Naive thymus-derived CD8-positive, alpha-beta T cell (primary cell): ENCODE results near the gene ARHGAP8. TPM values are rescaled to one million over a fixed set of nuclear protein-coding genes. Genes with fewer than 3 reads are reported as not detected.

ENCODE experiments used
- ATAC-seq, 2 donors: fragments of 150-1000 bp; cut with Tn5 transposase in 1 of 2; sonication (Bioruptor Pico), chemical (Tn5 transposase) in 1 of 2; 1 replicate in 1 of 2; 2 replicates in 1 of 2; pipeline ENCODE4 v1.10.0; 2021; ENCODE audit warnings: mild to moderate bottlenecking in 2 of 2, moderate library complexity in 2 of 2
- POLR2A ChIA-PET: fragments of 350-600 bp; sonication (Branson Sonifier 250); formaldehyde crosslinking; loops from one replicate; lab custom pipeline; 2021; ENCODE audit warnings: antibody characterized with exemption; lab: Charles Lee
- DNase-seq, 10 donors: peaks; one replicate each; pipeline versions ENCODE4 v3.0.0 to v3.0.0-alpha.2; 2020 to 2022
- H3K27ac Mint-ChIP-seq, 10 donors: one replicate each; pipeline ENCODE4 v1.8.0; 2020 to 2022; ENCODE audit warnings: mild to moderate bottlenecking in 10 of 10, mixed read lengths in 10 of 10, moderate library complexity in 4 of 10, inconsistent platforms in 1 of 10
- H3K27me3 Mint-ChIP-seq, 5 donors: one replicate each; pipeline ENCODE4 v1.8.0; 2021 to 2022; ENCODE audit warnings: mixed read lengths in 5 of 5
- H3K36me3 Mint-ChIP-seq, 3 donors: one replicate each; pipeline ENCODE4 v1.8.0; 2020 to 2022; ENCODE audit warnings: mixed read lengths in 3 of 3, mild to moderate bottlenecking in 2 of 3, inconsistent platforms in 1 of 3
- H3K4me1 Mint-ChIP-seq, 4 donors: one replicate each; pipeline ENCODE4 v1.8.0; 2021 to 2022; ENCODE audit warnings: mixed read lengths in 4 of 4
- H3K4me3 Mint-ChIP-seq, 10 donors: one replicate each; pipeline ENCODE4 v1.8.0; 2020 to 2022; ENCODE audit warnings: mild to moderate bottlenecking in 10 of 10, mixed read lengths in 10 of 10, moderate library complexity in 6 of 10, inconsistent platforms in 1 of 10
- H3K9me3 Mint-ChIP-seq, 9 donors: one replicate each; pipeline ENCODE4 v1.8.0; 2020 to 2022; ENCODE audit warnings: mixed read lengths in 9 of 9, mild to moderate bottlenecking in 3 of 9, inconsistent platforms in 1 of 9, moderate library complexity in 1 of 9
- polyA plus RNA-seq, 3 donors: library from polyadenylated mRNA; unstranded; fragments of 300-500 nt; fragmentation: Illumina TruSeq; gene quantifications; one replicate each; pipeline ENCODE4 v1.2.3, GENCODE V29; 2021
- total RNA-seq, 8 experiments: library from RNA in 2 of 8; stranded (reverse) in 2 of 8; gene quantifications; one replicate each; pipeline ENCODE4 v1.2.3 and lab custom pipeline; 2021 to 2026

The ARHGAP8 gene
- total and polyA plus RNA-seq, 5 experiments from 2014 or later: 0.19 to 4.8 (median 2.5) TPM; not detected in 2

DNA sequence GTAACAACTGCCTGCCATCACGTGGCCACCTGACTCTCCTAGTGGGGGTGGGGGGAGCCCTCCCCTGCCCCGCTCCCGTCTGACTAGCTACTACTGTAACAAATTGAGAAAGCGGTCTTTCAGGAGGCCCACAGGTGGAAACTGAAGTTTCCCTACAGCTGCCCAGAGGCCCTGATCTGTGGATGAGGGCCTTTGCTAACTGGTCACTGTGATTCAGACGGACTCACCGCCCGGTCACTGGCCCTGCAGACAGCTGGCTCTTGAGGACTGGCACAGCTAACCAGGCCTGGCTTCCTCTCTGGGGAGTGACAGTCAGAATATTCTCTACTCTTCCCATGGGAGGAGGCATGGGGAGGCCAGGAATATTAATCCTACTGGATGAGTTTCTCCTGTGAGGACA is 116.8 kb downstream of the ARHGAP8 start:
- Mint-ChIP-seq H3K27me3 (peaks cover 5 to 27% (median 8%) of the 10 kb centered on the region in 5 donors), H3K36me3 (peaks cover 0 to 7% (median 0%) of the 10 kb centered on the region in 3 donors), H3K4me1 (peaks cover 0 to 2% (median 0%) of the 10 kb centered on the region in 4 donors), H3K27ac (no peak overlapping the region), H3K9me3 (peaks cover 0 to 12% (median 7%) of the 10 kb centered on the region in 9 donors), H3K4me3 (no peak overlapping the region)
- POLR2A ChIA-PET: no interaction called here
- ATAC-seq (no peak), DNase-seq (no peak)

DNA sequence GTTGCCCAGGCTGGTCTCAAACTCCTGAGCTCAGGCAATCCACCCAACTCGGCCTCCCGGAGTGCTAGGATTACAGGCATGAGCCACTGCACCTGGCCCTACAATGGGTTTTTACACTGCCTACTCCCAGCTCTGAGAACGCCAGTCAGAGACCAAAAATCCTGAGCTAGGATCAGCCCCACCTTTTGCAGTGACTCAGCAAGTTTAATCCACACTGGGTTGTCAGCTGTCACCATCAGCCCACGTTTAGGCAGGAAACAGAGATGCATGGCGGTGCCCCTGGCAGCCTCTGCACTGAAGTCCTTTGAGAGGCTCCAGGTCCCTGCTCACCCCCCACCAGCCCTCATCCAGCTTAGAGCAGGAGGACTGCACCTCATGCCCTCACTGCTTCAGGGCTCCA is 117.6 kb downstream of the ARHGAP8 start:
- Mint-ChIP-seq H3K4me1 (no peaks in the 10 kb centered on the region), H3K27ac (no peak overlapping the region), H3K36me3 (peaks cover 0 to 7% (median 0%) of the 10 kb centered on the region in 3 donors), H3K4me3 (no peak overlapping the region), H3K27me3 (peaks cover 5 to 27% (median 8%) of the 10 kb centered on the region in 5 donors), H3K9me3 (peaks cover 0 to 12% (median 7%) of the 10 kb centered on the region in 9 donors)
- no peak for DNase-seq
- POLR2A ChIA-PET: interaction anchor here (0.6 kb wide), 1 partner anchor 881 kb away, joined by 4 read pairs; no protein-coding TSS in a partner anchor
- no peak for ATAC-seq

DNA sequence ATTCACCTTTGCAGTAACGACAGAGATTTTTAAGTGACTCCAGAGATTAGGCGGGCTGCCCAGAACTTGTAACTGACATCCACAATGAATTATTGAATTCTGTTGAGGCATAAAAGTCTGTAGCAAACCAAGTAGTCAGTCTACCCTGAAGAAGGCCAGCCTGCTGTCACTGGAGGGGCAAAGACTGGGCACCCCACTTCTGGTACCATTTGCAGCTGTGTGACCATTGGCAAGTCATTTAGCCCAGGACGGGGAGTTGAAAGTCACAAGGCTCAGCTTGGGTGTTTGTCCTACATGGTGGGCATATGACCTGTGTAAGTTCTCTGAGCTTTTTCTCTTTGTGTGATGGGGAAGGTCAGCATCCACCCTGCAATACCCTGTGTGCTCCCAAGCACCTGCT is 119.4 kb downstream of the ARHGAP8 start:
- ATAC-seq (no peak), DNase-seq (no peak)
- no peaks in the 10 kb centered on the region for H3K4me1 Mint-ChIP-seq
- H3K4me3 Mint-ChIP-seq: no peak overlapping the region
- peaks cover 0 to 11% (median 0%) of the 10 kb centered on the region in 3 donors for H3K36me3 Mint-ChIP-seq
- peaks cover 5 to 25% (median 8%) of the 10 kb centered on the region in 5 donors for H3K27me3 Mint-ChIP-seq
- H3K27ac Mint-ChIP-seq: no peak overlapping the region
- peaks cover 0 to 18% (median 9%) of the 10 kb centered on the region in 9 donors for H3K9me3 Mint-ChIP-seq
- POLR2A ChIA-PET: no interaction called here

DNA sequence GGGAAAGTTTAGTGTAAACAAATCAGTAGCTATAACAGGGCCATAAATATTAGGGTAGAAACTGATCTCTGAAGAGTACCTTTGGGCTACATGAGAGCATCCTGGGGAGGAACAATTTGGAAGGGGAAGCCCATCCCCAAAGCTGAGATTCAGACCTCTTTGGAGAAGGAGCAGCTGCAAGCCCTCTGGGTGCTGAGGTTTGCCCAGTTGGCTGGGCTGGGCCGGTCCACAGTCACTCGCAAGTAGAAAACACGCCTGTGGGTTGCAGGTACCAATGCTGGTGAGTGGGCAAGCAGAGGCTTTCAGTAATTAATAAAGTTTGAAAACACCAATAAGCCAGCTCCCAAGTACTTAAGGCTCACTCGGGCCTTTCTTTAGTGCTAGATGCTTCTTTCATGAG is 124.5 kb downstream of the ARHGAP8 start:
- Mint-ChIP-seq H3K27me3 (peaks cover 2 to 13% (median 2%) of the 10 kb centered on the region in 5 donors), H3K9me3 (peaks cover 0 to 10% (median 7%) of the 10 kb centered on the region in 9 donors), H3K36me3 (peaks cover 0 to 7% (median 0%) of the 10 kb centered on the region in 3 donors), H3K4me3 (no peak overlapping the region), H3K4me1 (no peaks in the 10 kb centered on the region), H3K27ac (no peak overlapping the region)
- POLR2A ChIA-PET: no interaction called here
- DNase-seq (no peak), ATAC-seq (no peak)

DNA sequence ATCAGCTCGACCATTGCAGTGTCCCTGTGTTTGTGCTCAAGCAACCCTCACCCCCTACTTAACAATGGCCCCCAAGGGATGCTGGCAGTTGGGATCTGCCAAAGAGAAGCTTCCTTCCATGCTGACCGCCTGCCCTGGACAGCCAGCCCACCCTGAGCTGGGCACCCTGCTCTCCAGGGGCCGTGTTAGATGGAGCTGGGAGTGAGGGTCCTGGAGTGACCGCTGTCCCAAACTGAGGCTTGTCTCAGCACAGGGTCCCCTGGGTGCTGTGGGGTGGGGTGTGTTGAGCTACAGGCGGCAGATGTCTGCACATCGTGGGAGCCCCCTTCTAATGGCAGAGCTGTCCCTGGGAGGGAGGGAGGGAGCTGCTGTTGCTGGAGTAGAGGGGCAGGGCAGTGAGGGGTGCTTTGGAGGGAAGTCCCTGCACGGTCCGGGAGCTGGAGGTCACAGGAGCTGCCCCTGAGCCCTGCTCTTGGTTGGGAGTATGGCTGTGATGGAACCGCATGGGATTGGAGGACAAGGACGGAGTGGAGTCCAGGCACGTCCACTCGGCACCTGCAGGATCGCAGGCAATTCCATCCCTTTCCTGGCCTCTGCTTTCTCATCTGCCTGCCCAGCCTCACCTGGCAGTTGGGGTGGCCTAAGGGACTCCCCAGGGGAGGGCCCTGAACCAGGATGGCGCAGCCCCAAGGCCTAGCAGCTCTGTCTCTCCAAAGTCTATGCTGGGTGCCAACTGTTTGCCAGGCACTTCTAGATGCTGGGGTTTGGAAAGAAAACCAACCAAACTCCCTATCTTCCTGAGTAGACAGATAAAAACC is 126.3 kb downstream of the ARHGAP8 start:
- no peak overlapping the region for H3K4me3 Mint-ChIP-seq
- H3K9me3 Mint-ChIP-seq: peaks cover 0 to 10% (median 5%) of the 10 kb centered on the region in 9 donors
- POLR2A ChIA-PET: no interaction called here
- no peak overlapping the region for H3K27ac Mint-ChIP-seq
- DNase-seq: peak in 1 of 10 donors; percentile 48
- H3K36me3 Mint-ChIP-seq: peaks cover 0 to 6% (median 0%) of the 10 kb centered on the region in 3 donors
- no peaks in the 10 kb centered on the region for H3K4me1 Mint-ChIP-seq
- no peak for ATAC-seq
- H3K27me3 Mint-ChIP-seq: peaks cover 0 to 9% (median 0%) of the 10 kb centered on the region in 5 donors

DNA sequence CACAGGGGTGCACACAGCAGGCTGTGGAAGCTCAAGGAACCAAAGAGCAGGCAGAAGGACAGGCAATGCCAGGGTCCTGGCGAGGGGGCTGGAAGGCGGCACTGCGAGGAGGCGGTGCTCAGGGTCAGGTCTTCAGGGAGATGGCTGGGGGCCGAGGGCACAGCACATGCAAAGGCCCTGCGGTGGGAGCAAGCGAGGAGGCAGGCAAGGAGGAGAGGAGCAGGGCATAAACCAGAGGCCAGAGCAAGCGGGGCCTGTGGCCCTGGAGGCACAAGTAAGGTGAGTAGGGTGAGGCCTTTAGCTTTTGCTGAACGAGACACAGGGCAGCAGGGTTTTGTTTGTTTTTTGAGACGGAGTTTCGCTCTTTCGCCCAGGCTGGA is 126.9 kb downstream of the ARHGAP8 start:
- H3K27me3 Mint-ChIP-seq: peaks cover 0 to 9% (median 0%) of the 10 kb centered on the region in 5 donors
- peak overlapping the region in 1 of 10 donors; percentile 45 for H3K4me3 Mint-ChIP-seq

DNA sequence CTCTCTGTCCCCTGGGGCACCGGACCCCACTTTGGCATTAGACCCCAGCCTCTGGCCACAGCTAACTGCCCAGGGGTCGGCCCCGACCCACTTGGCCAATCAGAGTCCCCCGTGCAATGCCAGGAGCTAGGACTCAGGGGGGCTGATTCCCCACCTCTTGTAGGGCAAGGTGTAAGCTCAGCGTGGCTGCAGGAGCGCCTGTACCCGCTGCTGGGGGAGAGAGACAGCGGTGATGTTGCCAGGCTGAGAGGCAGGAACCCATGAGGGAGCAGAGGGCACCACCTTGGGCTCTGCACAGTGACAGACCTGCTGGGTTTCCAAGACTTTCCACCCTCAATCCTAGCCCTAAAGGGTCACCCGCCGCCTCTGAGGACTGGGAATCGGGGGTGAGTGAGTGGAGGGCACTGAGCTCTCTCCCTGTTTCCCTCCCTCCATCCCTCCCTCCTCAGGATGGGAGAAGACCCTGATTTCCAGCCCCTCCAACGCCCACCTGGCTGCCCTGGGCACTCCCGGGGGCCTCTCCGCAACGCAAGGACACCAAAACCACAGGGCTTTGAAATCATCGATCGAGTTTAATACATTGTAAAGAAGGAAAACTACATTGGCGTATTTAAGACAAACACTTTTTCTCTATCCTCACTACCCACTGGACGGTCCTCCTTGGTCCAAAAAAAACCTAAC is 128.4 kb downstream of the ARHGAP8 start:
- POLR2A ChIA-PET: no interaction called here
- no peak overlapping the region for H3K4me3 Mint-ChIP-seq
- H3K9me3 Mint-ChIP-seq: peaks cover 0 to 10% (median 5%) of the 10 kb centered on the region in 9 donors
- H3K27ac Mint-ChIP-seq: no peak overlapping the region
- peaks cover 0 to 6% (median 0%) of the 10 kb centered on the region in 3 donors for H3K36me3 Mint-ChIP-seq
- H3K4me1 Mint-ChIP-seq: no peaks in the 10 kb centered on the region
- no peak for ATAC-seq
- H3K27me3 Mint-ChIP-seq: peaks cover 0 to 9% (median 0%) of the 10 kb centered on the region in 5 donors
- DNase-seq: peak in 1 of 10 donors; percentile 57

More for the DNA sequence above, 126.9 kb downstream of the ARHGAP8 start:
- POLR2A ChIA-PET: no interaction called here
- Mint-ChIP-seq H3K27ac (no peak overlapping the region), H3K9me3 (peaks cover 0 to 10% (median 5%) of the 10 kb centered on the region in 9 donors), H3K4me1 (no peaks in the 10 kb centered on the region), H3K36me3 (peaks cover 0 to 6% (median 0%) of the 10 kb centered on the region in 3 donors)
- peak in 1 of 10 donors; percentile 57 for DNase-seq
- ATAC-seq: no peak

DNA sequence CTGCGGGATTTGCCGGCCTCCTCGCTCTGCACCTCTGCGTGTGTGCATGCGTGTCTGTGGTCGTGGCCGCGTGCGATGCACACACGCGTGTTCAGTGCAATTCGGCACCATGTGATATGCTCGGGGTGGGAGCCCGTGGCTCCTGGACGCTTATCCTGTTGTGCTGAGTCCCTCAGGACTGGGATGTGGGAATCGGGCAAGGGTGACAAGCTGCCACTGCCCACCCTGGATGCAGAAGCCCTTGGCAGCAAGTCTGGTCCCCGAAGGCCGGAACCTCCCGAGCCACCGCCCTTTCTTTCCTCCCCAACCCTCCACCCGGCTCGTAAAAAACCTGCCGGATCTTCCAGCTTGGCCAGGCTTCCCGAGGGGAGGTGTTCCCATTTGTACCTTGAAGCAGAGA is 129.2 kb downstream of the ARHGAP8 start:
- ATAC-seq: no peak
- H3K27ac Mint-ChIP-seq: no peak overlapping the region
- peaks cover 0 to 7% (median 3%) of the 10 kb centered on the region in 9 donors for H3K9me3 Mint-ChIP-seq
- peaks cover 0 to 9% (median 3%) of the 10 kb centered on the region in 5 donors for H3K27me3 Mint-ChIP-seq
- peaks cover 0 to 3% (median 0%) of the 10 kb centered on the region in 3 donors for H3K36me3 Mint-ChIP-seq
- H3K4me1 Mint-ChIP-seq: no peaks in the 10 kb centered on the region
- no peak overlapping the region for H3K4me3 Mint-ChIP-seq
- POLR2A ChIA-PET: no interaction called here
- DNase-seq: peak in 1 of 10 donors; percentile 37

DNA sequence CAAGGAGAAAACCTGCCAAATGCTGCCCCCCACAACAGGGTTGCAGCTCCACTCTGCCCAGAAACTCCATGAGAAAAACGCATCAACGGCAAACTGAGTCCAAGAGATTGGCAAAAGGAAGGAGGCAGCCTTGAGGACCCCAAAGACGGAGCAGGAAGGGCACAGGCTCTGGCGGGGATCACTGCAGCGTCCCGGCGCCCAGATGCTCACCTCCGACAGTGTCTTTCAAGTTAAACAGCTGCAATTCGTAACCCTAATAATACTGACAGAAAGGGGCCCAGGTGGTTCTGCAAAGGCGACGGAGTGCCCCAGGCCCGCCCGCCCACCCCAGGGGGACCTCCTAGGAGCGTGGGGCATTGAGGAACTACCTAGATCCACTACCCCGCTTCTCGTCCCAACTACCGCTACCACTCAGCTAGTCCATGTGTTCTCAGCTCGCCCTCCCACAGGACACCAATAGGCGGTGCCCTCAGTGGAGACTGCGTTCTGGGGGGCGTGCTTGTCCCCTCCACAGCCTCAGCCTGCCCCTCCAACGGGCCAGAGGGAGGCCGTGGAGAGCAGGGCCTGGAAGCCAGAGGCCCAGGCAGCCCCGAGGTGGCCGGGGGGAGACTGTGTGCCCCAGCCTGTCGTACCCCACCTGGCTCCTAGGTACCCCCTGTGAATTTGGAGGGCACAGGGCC is 130.0 kb downstream of the ARHGAP8 start:
- no peaks in the 10 kb centered on the region for H3K4me1 Mint-ChIP-seq
- H3K27ac Mint-ChIP-seq: no peak overlapping the region
- H3K9me3 Mint-ChIP-seq: peaks cover 0 to 1% (median 0%) of the 10 kb centered on the region in 9 donors
- no peaks in the 10 kb centered on the region for H3K36me3 Mint-ChIP-seq
- H3K4me3 Mint-ChIP-seq: no peak overlapping the region
- ATAC-seq: no peak
- DNase-seq: peak in 1 of 10 donors; percentile 13
- POLR2A ChIA-PET: no interaction called here
- H3K27me3 Mint-ChIP-seq: peaks cover 0 to 9% (median 3%) of the 10 kb centered on the region in 5 donors

DNA sequence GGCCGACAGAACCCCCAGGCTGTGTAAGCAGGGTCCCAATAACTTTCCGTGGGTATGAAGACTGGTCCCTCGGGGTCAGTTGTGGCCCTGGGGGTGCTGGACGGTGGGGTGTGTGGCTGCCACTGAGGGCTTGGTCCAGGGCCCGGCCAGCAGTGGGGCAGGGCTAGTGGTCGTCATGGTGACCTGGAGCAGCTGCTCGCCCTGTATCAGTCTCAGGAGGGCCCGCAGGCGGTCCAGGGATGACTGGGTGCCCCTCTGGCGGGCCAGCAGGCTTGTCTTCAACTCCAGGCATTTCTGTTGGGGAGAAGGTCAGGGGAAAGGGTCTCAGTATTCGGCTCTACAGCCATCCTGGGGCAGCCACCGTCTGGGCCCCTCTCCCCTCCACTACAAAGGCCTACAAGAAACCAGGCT is 130.6 kb downstream of the ARHGAP8 start:
- Mint-ChIP-seq H3K36me3 (no peaks in the 10 kb centered on the region), H3K4me3 (no peak overlapping the region), H3K27ac (no peak overlapping the region), H3K9me3 (no peaks in the 10 kb centered on the region), H3K4me1 (no peaks in the 10 kb centered on the region), H3K27me3 (peaks cover 0 to 9% (median 3%) of the 10 kb centered on the region in 5 donors)
- POLR2A ChIA-PET: no interaction called here
- peak in 1 of 10 donors; percentile 26 for DNase-seq
- no peak for ATAC-seq

DNA sequence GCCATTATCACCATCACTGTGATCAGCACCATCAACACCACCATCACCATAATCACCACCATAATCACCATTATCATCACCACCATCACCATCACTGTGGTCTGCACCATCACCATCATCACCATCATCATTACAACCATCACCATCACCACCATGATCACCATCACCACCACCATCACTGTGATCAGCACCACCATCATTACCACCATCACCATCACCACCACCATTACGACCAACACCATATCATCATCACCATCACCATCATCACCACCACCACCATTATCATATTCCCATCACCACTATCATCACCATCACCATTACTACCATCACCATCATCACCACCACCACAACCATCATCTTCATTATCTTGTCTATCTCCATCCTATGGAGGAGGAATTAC is 132.2 kb downstream of the ARHGAP8 start:
- ATAC-seq (no peak), DNase-seq (no peak)
- H3K27me3 Mint-ChIP-seq: peaks cover 0 to 5% (median 2%) of the 10 kb centered on the region in 5 donors
- H3K36me3 Mint-ChIP-seq: no peaks in the 10 kb centered on the region
- no peaks in the 10 kb centered on the region for H3K9me3 Mint-ChIP-seq
- POLR2A ChIA-PET: no interaction called here
- no peak overlapping the region for H3K27ac Mint-ChIP-seq
- H3K4me3 Mint-ChIP-seq: no peak overlapping the region
- H3K4me1 Mint-ChIP-seq: no peaks in the 10 kb centered on the region

DNA sequence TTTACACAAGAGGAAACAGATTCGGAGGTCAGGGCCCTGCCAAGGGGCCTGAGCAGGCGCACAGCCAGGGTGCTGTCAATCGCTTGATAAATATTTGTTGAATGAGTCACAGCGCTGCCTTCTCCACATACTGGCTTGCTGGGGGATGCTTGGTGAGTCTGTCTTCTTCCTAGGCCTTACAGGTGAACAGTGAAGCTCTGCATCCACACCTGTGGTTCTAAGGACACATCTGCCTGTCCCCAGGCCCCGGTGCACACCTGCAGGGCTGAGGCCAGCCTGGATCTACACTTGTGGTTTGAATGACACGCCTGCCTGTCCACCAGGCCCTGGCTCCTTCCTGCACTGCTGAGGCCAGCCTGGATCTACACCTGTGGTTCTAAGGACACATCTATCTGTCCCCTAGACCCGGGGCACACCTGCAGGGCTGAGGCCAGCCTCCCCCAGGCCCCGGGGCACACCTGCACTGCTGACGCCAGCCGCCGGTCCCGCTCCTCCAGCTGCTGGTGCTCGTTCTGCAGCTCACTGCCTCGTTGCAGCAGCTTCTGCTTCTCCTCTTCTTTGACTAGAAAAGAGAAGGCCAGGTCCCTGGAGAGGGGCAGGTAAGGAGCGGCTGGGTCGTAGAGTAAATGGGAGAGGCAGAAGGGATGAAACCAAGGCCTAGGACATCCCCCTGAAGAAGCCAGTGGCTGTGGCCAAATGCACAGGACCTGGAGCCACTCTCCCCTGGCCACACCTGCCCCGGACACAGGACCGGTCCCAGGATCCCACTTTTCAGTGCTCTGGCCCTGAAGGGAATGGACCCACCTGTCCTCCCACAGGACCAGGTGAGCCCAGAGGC is 132.8 kb downstream of the ARHGAP8 start:
- no peaks in the 10 kb centered on the region for H3K4me1 Mint-ChIP-seq
- no peak overlapping the region for H3K27ac Mint-ChIP-seq
- no peaks in the 10 kb centered on the region for H3K9me3 Mint-ChIP-seq
- no peak for ATAC-seq
- no peak overlapping the region for H3K4me3 Mint-ChIP-seq
- DNase-seq: peak in 1 of 10 donors; percentile 59
- H3K36me3 Mint-ChIP-seq: no peaks in the 10 kb centered on the region
- H3K27me3 Mint-ChIP-seq: peaks cover 0 to 3% (median 0%) of the 10 kb centered on the region in 5 donors
- POLR2A ChIA-PET: no interaction called here
